Ovary (tissue), 10 donors: ENCODE measurements around the gene YES1. TPM values are rescaled to one million over a fixed set of nuclear protein-coding genes. Genes with fewer than 3 reads are reported as not detected.
A peak's percentile ranks its signal among the peaks of the same experiment; 100 is the strongest.

Experiments
- DNase-seq, 5 donors: peaks; one replicate each; pipeline ENCODE4 v3.0.0-alpha.2; 2019 to 2020
- H3K27ac ChIP-seq, 2 donors: fragments of 200-600 bp; one replicate each; pipeline versions ENCODE4 v1.5.1 to v1.8.0; 2019 to 2022
- H3K27me3 ChIP-seq: fragments of 200-600 bp; one replicate; pipeline ENCODE4 v1.8.0; 2022
- H3K36me3 ChIP-seq: fragments of 200-600 bp; sonication (generic); one replicate; pipeline ENCODE4 v1.5.1; 2019
- H3K4me1 ChIP-seq: one replicate; pipeline ENCODE4 v1.8.1; 2013; ENCODE audit warnings: mild to moderate bottlenecking, moderate library complexity; ENCODE audit not compliant: insufficient read depth
- H3K4me3 ChIP-seq: fragments of 200-600 bp; sonication (generic); one replicate; pipeline ENCODE4 v1.5.1; 2017
- H3K9me3 ChIP-seq, 2 donors: fragments of 200-600 bp in 1 of 2; sonication (generic) in 1 of 2; one replicate each; pipeline versions ENCODE4 v1.5.1 to v1.8.1; 2013 to 2019; ENCODE audit warnings: mild to moderate bottlenecking in 1 of 2, moderate library complexity in 1 of 2
- EP300 ChIP-seq: sonication (generic); formaldehyde crosslinking; IDR thresholded peaks from one replicate; pipeline ENCODE4 v1.6.1; 2017; ENCODE audit warnings: antibody characterized with exemption
- POLR2A ChIP-seq: fragments of 450-650 bp; IDR thresholded peaks from one replicate; pipeline ENCODE4 v1.6.1; 2017; ENCODE audit warnings: antibody characterized with exemption, mild to moderate bottlenecking, moderate library complexity
- WGBS, 3 donors: extraction: QIAGEN DNeasy Blood & Tissue Kit in 1 of 3; methylation state at CpG; one replicate each; pipeline versions ENCODE4 v1.1.5 to v1.1.7; 2013 to 2017; 5-methylcytosine and 5-hydroxymethylcytosine counted together
- intact Hi-C, 4 donors: fragments of 100-400 bp; cut with DNase I; formaldehyde crosslinking; loops; one replicate each; pipeline versions ENCODE4 v1.11.0 to v1.15.1; 2022 to 2023
- long read RNA-seq, 3 donors: library from polyadenylated mRNA in 2 of 3; unstranded in 2 of 3; transcript quantifications; one replicate each; pipeline ENCODE4 v2.0.0 and lab custom pipeline, GENCODE V29; 2021 to 2026
- polyA plus RNA-seq, 2 donors: library from polyadenylated mRNA; stranded (reverse); fragments of 200-250 nt in 1 of 2; fragments of 350-450 nt in 1 of 2; fragmentation: Illumina TruSeq in 1 of 2; extraction: RNeasy Lipid Tissue Mini Kit (QIAGEN cat#74804) in 1 of 2; gene quantifications; one replicate each; pipeline ENCODE4 v1.2.3, GENCODE V29; 2013 to 2014
- total RNA-seq, 7 donors: library from RNA; depleted of rRNA in 2 of 7; stranded (reverse); fragments of >200 nt in 2 of 7; fragmentation: NEBNext Ultra II Directional in 3 of 7; extraction: Animal tissue kit (Norgen Biotek cat#: 25700) in 3 of 7; gene quantifications; one replicate each; pipeline versions ENCODE4 v1.1.0 to v1.2.4, GENCODE V29; 2016 to 2023
- TF ChIP-seq, protein P1 (sequence below), 3 donors: fragments of 450-650 bp in 2 of 3; fragments of 200-600 bp in 1 of 3; IDR thresholded peaks; one replicate each; pipeline versions ENCODE4 v1.5.1 to v1.8.0; 2016 to 2022; ENCODE audit warnings: antibody characterized with exemption in 3 of 3, mild to moderate bottlenecking in 1 of 3
- donor health status: DM: no; HTN: no; CAD: no; lungs with moderate emphysema.
- donor health status: DM: no; HTN: no; CAD: no.
- donor health status: Bipolar disorder and iron deficiency.
- donor health status: DM: yes; HTN: yes; CAD: no.
- donor health status: DM: no; HTN: no; CAD: no.
- donor health status: DM: yes; HTN: yes; CAD: no.

Gene YES1
- 10 to 100 TPM; 30.7 to 95.1 (median 35.1) TPM for total RNA-seq
- polyA plus RNA-seq: 10 to 100 TPM; 14.3 to 18.2 TPM
- long read RNA-seq, donor 1, full-length matches to known transcripts: 8 of 18 reads
- long read RNA-seq, donor 1, partial matches to known transcripts: 5 of 18 reads
- long read RNA-seq, donor 1, other reads (novel, unspliced or antisense): 5 of 18 reads
- long read RNA-seq, donor 2, full-length matches to known transcripts: 8 of 8 reads
- long read RNA-seq, donor 2, partial matches to known transcripts: 0 of 8 reads
- long read RNA-seq, donor 2, other reads (novel, unspliced or antisense): 0 of 8 reads
- long read RNA-seq, donor 3, full-length matches to known transcripts: 56 of 68 reads
- long read RNA-seq, donor 3, partial matches to known transcripts: 4 of 68 reads
- long read RNA-seq, donor 3, other reads (novel, unspliced or antisense): 8 of 68 reads

- DNase-seq: peak in 4 of 5 donors; percentile 48 to 76 (median 72)
- WGBS, 3 donors: 0 to 1% (median 1%) methylated on average over 52 to 59 of the region's 59 CpGs
- Histone ChIP-seq H3K4me3 (peak within 1 kb of the TSS; percentile 93), H3K27me3 (no peaks in the 10 kb centered on the region), H3K27ac (peak within 1 kb of the TSS; percentile 89 to 95), H3K9me3 (no peaks in the 10 kb centered on the region), H3K36me3 (no peaks in the 10 kb centered on the region), H3K4me1 (peaks cover 4% of the 10 kb centered on the region)
- TF ChIP-seq EP300 (no peak), POLR2A (peak; percentile 40)
- intact Hi-C loops: no loop called here
Measured at GRCh38 chr18:811892-812375, at the start of gene YES1. TSS of gene YES1 (minus strand) at chr18:812242. CDS start at chr18:756827, 55,415 bp downstream.

DNA sequence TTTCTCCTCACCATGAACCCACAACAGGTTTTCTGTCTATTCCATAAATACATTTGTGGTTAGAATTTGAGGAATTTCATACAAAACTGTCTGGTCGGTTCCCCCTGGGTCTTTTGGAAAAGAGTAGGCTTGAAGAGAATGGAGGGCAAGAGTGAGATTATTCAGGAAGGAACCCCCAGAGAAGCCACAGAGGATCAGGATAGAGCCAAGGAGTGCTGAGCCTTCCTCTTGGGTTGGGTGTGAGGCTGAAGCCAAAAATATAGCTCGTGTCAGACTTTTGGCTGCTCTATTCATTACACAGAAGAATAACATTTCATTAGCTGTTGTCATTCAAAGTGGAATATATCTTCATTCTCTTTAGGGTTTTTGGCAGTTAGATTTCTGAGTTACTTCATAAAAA, 45.9 kb upstream of the YES1 start:
- no peaks in the 10 kb centered on the region for H3K4me1 ChIP-seq
- H3K4me3 ChIP-seq: no peak overlapping the region
- intact Hi-C loops: no loop called here
- DNase-seq: no peak
- no peaks in the 10 kb centered on the region for H3K9me3 ChIP-seq
- no peaks in the 10 kb centered on the region for H3K27me3 ChIP-seq
- H3K27ac ChIP-seq: no peak overlapping the region
- TF ChIP-seq POLR2A: no peak
- TF ChIP-seq, protein P1, sequence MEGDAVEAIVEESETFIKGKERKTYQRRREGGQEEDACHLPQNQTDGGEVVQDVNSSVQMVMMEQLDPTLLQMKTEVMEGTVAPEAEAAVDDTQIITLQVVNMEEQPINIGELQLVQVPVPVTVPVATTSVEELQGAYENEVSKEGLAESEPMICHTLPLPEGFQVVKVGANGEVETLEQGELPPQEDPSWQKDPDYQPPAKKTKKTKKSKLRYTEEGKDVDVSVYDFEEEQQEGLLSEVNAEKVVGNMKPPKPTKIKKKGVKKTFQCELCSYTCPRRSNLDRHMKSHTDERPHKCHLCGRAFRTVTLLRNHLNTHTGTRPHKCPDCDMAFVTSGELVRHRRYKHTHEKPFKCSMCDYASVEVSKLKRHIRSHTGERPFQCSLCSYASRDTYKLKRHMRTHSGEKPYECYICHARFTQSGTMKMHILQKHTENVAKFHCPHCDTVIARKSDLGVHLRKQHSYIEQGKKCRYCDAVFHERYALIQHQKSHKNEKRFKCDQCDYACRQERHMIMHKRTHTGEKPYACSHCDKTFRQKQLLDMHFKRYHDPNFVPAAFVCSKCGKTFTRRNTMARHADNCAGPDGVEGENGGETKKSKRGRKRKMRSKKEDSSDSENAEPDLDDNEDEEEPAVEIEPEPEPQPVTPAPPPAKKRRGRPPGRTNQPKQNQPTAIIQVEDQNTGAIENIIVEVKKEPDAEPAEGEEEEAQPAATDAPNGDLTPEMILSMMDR (IDR thresholded peaks at IDR 0.05): no peak
- TF ChIP-seq EP300: no peak
- no peaks in the 10 kb centered on the region for H3K36me3 ChIP-seq
- WGBS, 3 donors: 20 to 39% (median 30%) methylated on average over 2 of the region's 2 CpGs

DNA sequence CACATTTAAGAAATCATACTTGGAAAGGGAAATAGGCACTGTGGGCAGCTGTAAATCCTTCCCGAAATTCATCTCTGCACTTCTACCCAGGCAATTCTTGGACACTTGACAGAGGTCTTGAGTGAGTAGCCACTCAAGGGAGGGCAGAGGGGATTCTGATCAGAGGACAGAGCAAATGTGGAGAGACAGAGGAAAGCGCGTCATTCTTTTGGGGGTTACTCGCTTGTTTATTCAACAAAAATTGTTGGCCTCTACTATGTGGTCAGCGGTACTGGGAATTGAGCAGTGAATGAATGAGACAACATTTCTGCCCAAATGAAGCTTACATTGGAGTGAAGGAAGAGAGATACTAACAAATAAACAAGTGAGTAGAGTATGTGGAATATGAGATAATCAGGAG, 41.4 kb upstream of the YES1 start:
- 94 to 97% (median 95%) methylated on average over 5 of the region's 5 CpGs for WGBS, 3 donors
- Histone ChIP-seq H3K4me3 (no peak overlapping the region), H3K36me3 (no peaks in the 10 kb centered on the region), H3K4me1 (no peaks in the 10 kb centered on the region), H3K9me3 (no peaks in the 10 kb centered on the region), H3K27me3 (no peaks in the 10 kb centered on the region), H3K27ac (no peak overlapping the region)
- intact Hi-C loops: no loop called here
- no peak for DNase-seq
- no peak for TF ChIP-seq POLR2A
- TF ChIP-seq, protein P1 (IDR thresholded peaks at IDR 0.05): no peak
- TF ChIP-seq EP300: no peak

GRCh38 chr18:850960-851359, 38.9 kb upstream of the YES1 start:
- TF ChIP-seq, protein P1 (IDR thresholded peaks at IDR 0.05): no peak
- TF ChIP-seq EP300 (no peak), POLR2A (no peak)
- intact Hi-C loops: no loop called here
- WGBS, 3 donors: 75 to 86% (median 77%) methylated on average over 4 of the region's 4 CpGs

DNA sequence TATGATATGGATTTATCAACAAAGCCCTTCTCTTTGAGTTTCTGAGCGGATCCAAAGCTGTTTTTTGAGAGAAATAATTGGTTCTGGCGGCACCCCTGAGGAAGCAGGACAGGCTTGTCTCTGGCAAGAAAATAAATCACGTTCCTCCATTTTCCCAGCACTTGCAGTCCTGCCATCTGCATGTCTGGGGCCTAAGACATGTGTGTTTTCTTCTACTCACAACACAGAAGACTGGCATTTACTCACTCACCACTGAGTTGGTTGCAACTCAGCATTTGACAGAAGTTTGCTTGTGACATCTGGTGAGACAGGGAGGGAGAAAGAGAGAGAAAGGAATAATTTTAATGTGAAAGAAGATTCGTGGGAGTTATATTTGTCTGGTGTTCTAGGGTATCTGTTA, 37.0 kb upstream of the YES1 start:
- Histone ChIP-seq H3K9me3 (no peaks in the 10 kb centered on the region), H3K4me1 (no peaks in the 10 kb centered on the region), H3K27me3 (no peaks in the 10 kb centered on the region), H3K4me3 (no peak overlapping the region), H3K27ac (no peak overlapping the region), H3K36me3 (no peaks in the 10 kb centered on the region)
- 76 to 85% (median 77%) methylated on average over 4 of the region's 4 CpGs for WGBS, 3 donors
- intact Hi-C loops: no loop called here
- DNase-seq: no peak
- no peak for TF ChIP-seq EP300
- TF ChIP-seq POLR2A: no peak
- TF ChIP-seq, protein P1 (IDR thresholded peaks at IDR 0.05): no peak

More at GRCh38 chr18:850960-851359, 38.9 kb upstream of the YES1 start:
- DNase-seq: no peak
- H3K27ac ChIP-seq: no peak overlapping the region
- H3K4me3 ChIP-seq: no peak overlapping the region
- no peaks in the 10 kb centered on the region for H3K36me3 ChIP-seq
- no peaks in the 10 kb centered on the region for H3K9me3 ChIP-seq
- no peaks in the 10 kb centered on the region for H3K4me1 ChIP-seq
- no peaks in the 10 kb centered on the region for H3K27me3 ChIP-seq
